GM12864 (cell line): ENCODE data around the gene N4BP2L1.
"Not testable (repeated sequence)": the region's sequence is repeated elsewhere in the genome, so short reads cannot be mapped to it uniquely, and the experiment has no call there.

Experiments used
- DNase-seq: peaks from one replicate; pipeline ENCODE4 v3.0.0-alpha.2; 2011; ENCODE audit warnings: low read depth
- H3K4me3 ChIP-seq: 2 replicates; pipeline ENCODE4 v1.5.1; 2011; ENCODE audit warnings: mild to moderate bottlenecking, low read depth, low read length, control low read depth
- TF ChIP-seq, protein P1 (sequence below): IDR thresholded peaks from 2 replicates; pipeline ENCODE4 v1.5.1; 2011; ENCODE audit warnings: low read depth, mild to moderate bottlenecking, moderate library complexity, low read length, control low read depth, inconsistent platforms; ENCODE audit errors: missing control alignments

The N4BP2L1 gene

GRCh38 chr13:32354040-32354439 lies 73.9 kb downstream of the N4BP2L1 start:
- H3K4me3 ChIP-seq, result no peak overlapping the region
- TF ChIP-seq, protein P1, sequence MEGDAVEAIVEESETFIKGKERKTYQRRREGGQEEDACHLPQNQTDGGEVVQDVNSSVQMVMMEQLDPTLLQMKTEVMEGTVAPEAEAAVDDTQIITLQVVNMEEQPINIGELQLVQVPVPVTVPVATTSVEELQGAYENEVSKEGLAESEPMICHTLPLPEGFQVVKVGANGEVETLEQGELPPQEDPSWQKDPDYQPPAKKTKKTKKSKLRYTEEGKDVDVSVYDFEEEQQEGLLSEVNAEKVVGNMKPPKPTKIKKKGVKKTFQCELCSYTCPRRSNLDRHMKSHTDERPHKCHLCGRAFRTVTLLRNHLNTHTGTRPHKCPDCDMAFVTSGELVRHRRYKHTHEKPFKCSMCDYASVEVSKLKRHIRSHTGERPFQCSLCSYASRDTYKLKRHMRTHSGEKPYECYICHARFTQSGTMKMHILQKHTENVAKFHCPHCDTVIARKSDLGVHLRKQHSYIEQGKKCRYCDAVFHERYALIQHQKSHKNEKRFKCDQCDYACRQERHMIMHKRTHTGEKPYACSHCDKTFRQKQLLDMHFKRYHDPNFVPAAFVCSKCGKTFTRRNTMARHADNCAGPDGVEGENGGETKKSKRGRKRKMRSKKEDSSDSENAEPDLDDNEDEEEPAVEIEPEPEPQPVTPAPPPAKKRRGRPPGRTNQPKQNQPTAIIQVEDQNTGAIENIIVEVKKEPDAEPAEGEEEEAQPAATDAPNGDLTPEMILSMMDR, result no peak
- no peak for DNase-seq

DNA sequence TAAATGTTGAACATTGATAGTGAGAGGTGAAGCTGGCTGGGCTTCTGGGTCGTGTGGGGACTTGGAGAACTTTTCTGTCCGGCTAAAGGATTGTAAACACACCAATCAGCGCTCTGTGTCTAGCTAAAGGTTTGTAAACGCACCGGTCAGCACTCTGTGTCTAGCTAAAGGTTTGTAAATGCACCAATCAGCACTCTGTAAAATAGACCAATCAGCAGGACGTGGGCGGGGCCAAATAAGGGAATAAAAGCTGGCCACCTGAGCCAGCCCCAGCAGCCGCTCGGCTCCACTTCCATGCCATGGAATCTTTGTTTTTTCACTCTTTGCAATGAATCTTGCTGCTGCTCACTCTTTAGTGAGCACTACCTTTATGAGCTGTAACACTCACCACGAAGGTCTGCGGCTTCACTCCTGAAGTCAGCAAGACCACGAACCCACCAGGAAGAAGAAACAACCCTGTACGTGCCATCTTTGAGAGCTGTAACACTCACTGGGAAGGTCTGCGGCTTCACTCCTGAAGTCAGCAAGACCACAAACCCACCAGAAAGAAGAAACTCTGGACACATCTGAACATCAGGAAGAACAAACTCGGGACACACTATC lies 77.0 kb downstream of the N4BP2L1 start:
- not testable (repeated sequence) for H3K4me3 ChIP-seq, DNase-seq
